Skeletal muscle cell (primary cell): Measurements from ENCODE around the gene RAB4B.
"Not testable (repeated sequence)": the region's sequence is repeated elsewhere in the genome, so short reads cannot be mapped to it uniquely, and the experiment has no call there.

Source experiments
- DNase-seq: peaks from one replicate; pipeline ENCODE4 v3.0.0-alpha.2; 2010; ENCODE audit warnings: low read depth
- H3K4me3 ChIP-seq: 2 replicates; pipeline ENCODE4 v1.5.1; 2011; ENCODE audit warnings: low read depth, mild to moderate bottlenecking, control low read depth, low read length, moderate library complexity

Gene RAB4B

GRCh38 chr19:40776932-40777644 lies 959 bp upstream of the RAB4B start:
- H3K4me3 ChIP-seq, result peak overlapping the region; percentile 72
- peak; percentile 64 for DNase-seq

GRCh38 chr19:40777645-40777936 lies 456 bp upstream of the RAB4B start:
- H3K4me3 ChIP-seq, result peak overlapping the region; percentile 72
- no peak for DNase-seq

GRCh38 chr19:40778706-40779284 lies 748 bp downstream of the RAB4B start:
- H3K4me3 ChIP-seq, result peak overlapping the region; percentile 72
- DNase-seq, result no peak

GRCh38 chr19:40780582-40780981 lies 2.5 kb downstream of the RAB4B start:
- H3K4me3 ChIP-seq, result no peak overlapping the region
- DNase-seq, result no peak

GRCh38 chr19:40781140-40781539 lies 3.1 kb downstream of the RAB4B start:
- DNase-seq, result no peak
- no peak overlapping the region for H3K4me3 ChIP-seq

GRCh38 chr19:40783711-40784110 lies 5.7 kb downstream of the RAB4B start:
- H3K4me3 ChIP-seq, result no peak overlapping the region
- DNase-seq, result no peak

- not testable (repeated sequence) for H3K4me3 ChIP-seq, DNase-seq
Observed at GRCh38 chr19:40784146-40784545, 6.1 kb downstream of the RAB4B start.

GRCh38 chr19:40785526-40785925 lies 7.5 kb downstream of the RAB4B start:
- DNase-seq, result no peak
- no peak overlapping the region for H3K4me3 ChIP-seq

- no peak overlapping the region for H3K4me3 ChIP-seq
- DNase-seq, result no peak
Observed at GRCh38 chr19:40786060-40787037, 8.3 kb downstream of the RAB4B start.

- no peak for DNase-seq
- no peak overlapping the region for H3K4me3 ChIP-seq
Observed at GRCh38 chr19:40791349-40791748, 13.3 kb downstream of the RAB4B start.

GRCh38 chr19:40791996-40792395 lies 13.9 kb downstream of the RAB4B start:
- DNase-seq, result no peak
- H3K4me3 ChIP-seq, result no peak overlapping the region

- no peak for DNase-seq
- H3K4me3 ChIP-seq, result no peak overlapping the region
Observed at GRCh38 chr19:40797166-40797962, 19.3 kb downstream of the RAB4B start.

GRCh38 chr19:40797963-40798682 lies 20.1 kb downstream of the RAB4B start:
- peak overlapping the region; percentile 60 for H3K4me3 ChIP-seq
- no peak for DNase-seq

GRCh38 chr19:40798683-40799557 lies 20.9 kb downstream of the RAB4B start, which contains the start of gene EGLN2:
Gene EGLN2, plus strand, starts transcription at chr19:40799191. Its CDS starts 1,382 bp downstream, at chr19:40800573.
- peak within 1 kb of the TSS; percentile 91 for H3K4me3 ChIP-seq
- peak; percentile 99 for DNase-seq

- peak overlapping the region; percentile 91 for H3K4me3 ChIP-seq
- no peak for DNase-seq
Observed at GRCh38 chr19:40799558-40800338, 21.7 kb downstream of the RAB4B start.

GRCh38 chr19:40800339-40800996 lies 22.4 kb downstream of the RAB4B start:
- H3K4me3 ChIP-seq, result peak overlapping the region; percentile 91
- no peak for DNase-seq

GRCh38 chr19:40800997-40801377 lies 22.9 kb downstream of the RAB4B start:
- H3K4me3 ChIP-seq, result peak overlapping the region; percentile 3
- DNase-seq, result no peak
